CD4-positive, alpha-beta T cell (primary cell): Measurements from ENCODE around the gene DSE. TPM values are rescaled to one million over a fixed set of nuclear protein-coding genes. Genes with fewer than 3 reads are reported as not detected.

Experiments
- ATAC-seq: fragments of 200-7000 bp; cut with Tn5 transposase; one replicate; pipeline ENCODE4 v1.10.0; 2022; ENCODE audit warnings: mild to moderate bottlenecking; ENCODE audit not compliant: poor library complexity
- CTCF ChIA-PET: fragments of 350-600 bp; sonication (Branson Sonifier 250); formaldehyde crosslinking; loops from one replicate; lab custom pipeline; 2021; ENCODE audit warnings: antibody characterized with exemption, inconsistent platforms; lab: Charles Lee
- POLR2A ChIA-PET: fragments of 350-600 bp; sonication (Branson Sonifier 250); formaldehyde crosslinking; loops from one replicate; lab custom pipeline; 2021; ENCODE audit warnings: antibody characterized with exemption, inconsistent platforms; lab: Charles Lee
- DNase-seq, 14 experiments: peaks; one replicate each; pipeline ENCODE4 v3.0.0-alpha.2; 2013 to 2020; ENCODE audit warnings: mixed read lengths in 2 of 14
- H3K27ac ChIP-seq, 2 donors: one replicate each; pipeline versions ENCODE4 v1.5.1 to v1.7.0; 2013; ENCODE audit warnings: low read length in 2 of 2, low read depth in 1 of 2, mild to moderate bottlenecking in 1 of 2
- H3K27me3 ChIP-seq, 2 experiments: 1 replicate in 1 of 2; 2 replicates in 1 of 2; pipeline versions ENCODE4 v1.6.1 to v1.7.0; 2013; ENCODE audit warnings: low read length in 2 of 2, control low read depth in 1 of 2, mild to moderate bottlenecking in 1 of 2, moderate library complexity in 1 of 2; ENCODE audit not compliant: insufficient read depth in 2 of 2, control insufficient read depth in 1 of 2
- H3K36me3 ChIP-seq: one replicate; pipeline ENCODE4 v1.6.1; 2013; ENCODE audit warnings: low read length, control low read depth; ENCODE audit not compliant: insufficient read depth
- H3K4me1 ChIP-seq: one replicate; pipeline ENCODE4 v1.6.1; 2013; ENCODE audit warnings: low read length, control low read depth; ENCODE audit not compliant: insufficient read depth
- H3K4me3 ChIP-seq: one replicate; pipeline ENCODE4 v1.5.1; 2013; ENCODE audit warnings: mild to moderate bottlenecking, low read length, moderate library complexity
- H3K9me3 ChIP-seq, 2 experiments: 1 replicate in 1 of 2; 2 replicates in 1 of 2; pipeline versions ENCODE4 v1.6.1 to v1.7.0; 2013; ENCODE audit warnings: low read length in 2 of 2, mild to moderate bottlenecking in 2 of 2, control low read depth in 1 of 2, moderate library complexity in 1 of 2; ENCODE audit not compliant: control insufficient read depth in 1 of 2, insufficient read depth in 1 of 2
- H3K27ac Mint-ChIP-seq: one replicate; pipeline ENCODE4 v1.8.0; 2020; ENCODE audit warnings: mixed read lengths
- H3K27me3 Mint-ChIP-seq: one replicate; pipeline ENCODE4 v1.8.0; 2021; ENCODE audit warnings: mixed read lengths
- H3K36me3 Mint-ChIP-seq: one replicate; pipeline ENCODE4 v1.8.0; 2021; ENCODE audit warnings: low read depth, mixed read lengths
- H3K4me1 Mint-ChIP-seq: one replicate; pipeline ENCODE4 v1.8.0; 2021; ENCODE audit warnings: low read depth, mixed read lengths
- H3K4me3 Mint-ChIP-seq: one replicate; pipeline ENCODE4 v1.8.0; 2020; ENCODE audit warnings: mild to moderate bottlenecking, mixed read lengths
- H3K9me3 Mint-ChIP-seq: one replicate; pipeline ENCODE4 v1.8.0; 2020; ENCODE audit warnings: mixed read lengths
- intact Hi-C, 2 experiments: fragments of 100-400 bp; cut with DNase I in 1 of 2; cut with micrococcal nuclease in 1 of 2; formaldehyde crosslinking; loops; one replicate each; pipeline versions ENCODE4 v1.15.1 to v1.9.0; 2023 to 2025; cut with DNase I, micrococcal nuclease
- total RNA-seq, 174 experiments: library from RNA in 2 of 174; stranded (reverse) in 2 of 174; gene quantifications; one replicate each; pipeline ENCODE4 v1.2.3 and lab custom pipeline; 2021 to 2026
- TF ChIP-seq, protein P1 (sequence below): fragments of 200-600 bp; IDR thresholded peaks from one replicate; pipeline ENCODE4 v1.8.0; 2022; ENCODE audit warnings: antibody characterized with exemption, mild to moderate bottlenecking

DSE gene
- total RNA-seq, 2 experiments from 2014 or later: 7.5 to 8.0 TPM

DNA sequence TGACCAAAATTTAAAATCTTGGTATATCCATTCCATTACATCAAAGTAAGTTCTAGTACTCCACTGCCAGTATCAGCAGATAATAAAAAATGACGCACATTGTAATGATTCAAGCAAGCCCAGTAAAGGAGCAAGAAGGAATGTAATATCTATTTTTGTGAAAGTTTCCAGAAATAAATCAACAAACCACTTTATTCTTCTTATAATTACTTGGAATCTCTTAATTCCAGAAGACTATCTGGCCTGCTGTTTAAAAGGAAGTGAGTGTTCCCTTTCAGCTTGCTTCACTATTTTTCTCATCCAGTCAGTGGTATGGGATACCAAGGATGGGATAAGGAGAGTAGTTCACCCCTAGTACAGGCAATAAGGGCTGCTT, 42.2 kb upstream of the DSE start:
- Histone ChIP-seq H3K4me1 (no peaks in the 10 kb centered on the region), H3K9me3 (no peaks in the 10 kb centered on the region), H3K27me3 (no peaks in the 10 kb centered on the region), H3K4me3 (no peak overlapping the region), H3K27ac (no peak overlapping the region), H3K36me3 (no peaks in the 10 kb centered on the region)
- CTCF ChIA-PET: no interaction called here
- intact Hi-C loops: no loop called here
- no peak overlapping the region for H3K27ac Mint-ChIP-seq
- ATAC-seq: no peak
- H3K9me3 Mint-ChIP-seq: peaks cover 2% of the 10 kb centered on the region
- no peaks in the 10 kb centered on the region for H3K27me3 Mint-ChIP-seq
- DNase-seq: no peak
- no peaks in the 10 kb centered on the region for H3K4me1 Mint-ChIP-seq
- POLR2A ChIA-PET: no interaction called here
- TF ChIP-seq, protein P1, sequence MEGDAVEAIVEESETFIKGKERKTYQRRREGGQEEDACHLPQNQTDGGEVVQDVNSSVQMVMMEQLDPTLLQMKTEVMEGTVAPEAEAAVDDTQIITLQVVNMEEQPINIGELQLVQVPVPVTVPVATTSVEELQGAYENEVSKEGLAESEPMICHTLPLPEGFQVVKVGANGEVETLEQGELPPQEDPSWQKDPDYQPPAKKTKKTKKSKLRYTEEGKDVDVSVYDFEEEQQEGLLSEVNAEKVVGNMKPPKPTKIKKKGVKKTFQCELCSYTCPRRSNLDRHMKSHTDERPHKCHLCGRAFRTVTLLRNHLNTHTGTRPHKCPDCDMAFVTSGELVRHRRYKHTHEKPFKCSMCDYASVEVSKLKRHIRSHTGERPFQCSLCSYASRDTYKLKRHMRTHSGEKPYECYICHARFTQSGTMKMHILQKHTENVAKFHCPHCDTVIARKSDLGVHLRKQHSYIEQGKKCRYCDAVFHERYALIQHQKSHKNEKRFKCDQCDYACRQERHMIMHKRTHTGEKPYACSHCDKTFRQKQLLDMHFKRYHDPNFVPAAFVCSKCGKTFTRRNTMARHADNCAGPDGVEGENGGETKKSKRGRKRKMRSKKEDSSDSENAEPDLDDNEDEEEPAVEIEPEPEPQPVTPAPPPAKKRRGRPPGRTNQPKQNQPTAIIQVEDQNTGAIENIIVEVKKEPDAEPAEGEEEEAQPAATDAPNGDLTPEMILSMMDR: no peak
- H3K36me3 Mint-ChIP-seq: no peaks in the 10 kb centered on the region
- H3K4me3 Mint-ChIP-seq: no peak overlapping the region

DNA sequence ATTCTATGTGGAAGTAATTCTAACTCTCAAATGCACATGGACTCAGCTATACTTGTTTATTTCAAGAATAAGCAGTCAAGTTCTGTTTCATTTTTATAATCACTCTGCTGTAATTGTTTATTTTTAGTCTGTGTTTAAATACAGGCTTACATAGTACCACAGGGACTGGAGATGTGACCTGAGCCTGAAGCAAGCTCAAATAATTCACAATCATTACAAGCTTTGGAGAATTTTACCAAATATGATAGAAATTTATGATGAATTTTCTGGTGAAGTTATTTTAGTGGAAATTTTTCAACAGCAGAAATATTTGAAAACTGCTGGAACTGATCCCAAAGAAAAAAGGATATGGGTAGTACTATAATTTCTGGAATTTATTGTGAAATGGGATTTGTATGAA, 41.6 kb upstream of the DSE start:
- Mint-ChIP-seq H3K4me1 (no peaks in the 10 kb centered on the region), H3K36me3 (no peaks in the 10 kb centered on the region), H3K27ac (no peak overlapping the region), H3K4me3 (no peak overlapping the region), H3K27me3 (no peaks in the 10 kb centered on the region), H3K9me3 (peaks cover 2% of the 10 kb centered on the region)
- ATAC-seq (no peak), DNase-seq (no peak)
- Histone ChIP-seq H3K4me1 (no peaks in the 10 kb centered on the region), H3K27ac (no peak overlapping the region), H3K9me3 (no peaks in the 10 kb centered on the region), H3K36me3 (no peaks in the 10 kb centered on the region), H3K4me3 (no peak overlapping the region), H3K27me3 (no peaks in the 10 kb centered on the region)
- TF ChIP-seq, protein P1: no peak
- intact Hi-C loops: no loop called here
- ChIA-PET POLR2A (no interaction called here), CTCF (no interaction called here)

DNA sequence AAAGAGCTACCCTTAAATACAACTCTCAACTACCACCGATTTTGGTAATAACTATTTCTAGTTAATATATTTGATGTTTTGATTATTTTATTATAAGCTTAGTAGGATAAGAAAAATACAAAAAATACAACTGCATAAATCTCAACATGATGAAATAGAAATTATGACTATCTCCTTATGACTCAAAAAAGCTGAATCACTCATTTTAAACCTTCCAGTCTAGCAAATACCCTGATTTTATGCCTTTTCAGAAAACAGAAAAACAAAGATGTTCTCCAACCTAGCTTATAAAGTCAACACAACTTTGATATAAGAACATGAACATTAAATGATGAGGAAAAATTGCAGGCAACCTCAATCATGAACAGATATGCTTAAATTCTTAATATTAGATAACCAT, 40.2 kb upstream of the DSE start:
- Histone ChIP-seq H3K27ac (no peak overlapping the region), H3K9me3 (no peaks in the 10 kb centered on the region), H3K4me3 (no peak overlapping the region), H3K36me3 (no peaks in the 10 kb centered on the region), H3K4me1 (no peaks in the 10 kb centered on the region), H3K27me3 (no peaks in the 10 kb centered on the region)
- H3K4me1 Mint-ChIP-seq: no peaks in the 10 kb centered on the region
- ChIA-PET CTCF (no interaction called here), POLR2A (no interaction called here)
- no peak overlapping the region for H3K4me3 Mint-ChIP-seq
- H3K27ac Mint-ChIP-seq: no peak overlapping the region
- DNase-seq (no peak), ATAC-seq (no peak)
- TF ChIP-seq, protein P1: no peak
- intact Hi-C loops: no loop called here
- H3K27me3 Mint-ChIP-seq: no peaks in the 10 kb centered on the region
- H3K36me3 Mint-ChIP-seq: no peaks in the 10 kb centered on the region
- peaks cover 2% of the 10 kb centered on the region for H3K9me3 Mint-ChIP-seq
